Mucosa of gallbladder (tissue), 1 donor: ENCODE data around the gene OMP. TPM values are rescaled to one million over a fixed set of nuclear protein-coding genes. Genes with fewer than 3 reads are reported as not detected.

Experiments used
- DNase-seq: peaks from one replicate; pipeline ENCODE4 v3.0.0-alpha.2; 2020; ENCODE audit warnings: low spot score
- total RNA-seq: library from RNA; stranded (reverse); gene quantifications from one replicate; pipeline ENCODE4 v1.2.1, GENCODE V29; 2021
- donor health status: DM: no; HTN: no; CAD: no.

The OMP gene
- total RNA-seq, 1 donor from 2014 or later: 10.4 TPM

- DNase-seq: no peak
Observed at GRCh38 chr11:77122576-77123212, 20.1 kb downstream of the OMP start.

- no peak for DNase-seq
Observed at GRCh38 chr11:77123591-77123990, 21.0 kb downstream of the OMP start.

DNA sequence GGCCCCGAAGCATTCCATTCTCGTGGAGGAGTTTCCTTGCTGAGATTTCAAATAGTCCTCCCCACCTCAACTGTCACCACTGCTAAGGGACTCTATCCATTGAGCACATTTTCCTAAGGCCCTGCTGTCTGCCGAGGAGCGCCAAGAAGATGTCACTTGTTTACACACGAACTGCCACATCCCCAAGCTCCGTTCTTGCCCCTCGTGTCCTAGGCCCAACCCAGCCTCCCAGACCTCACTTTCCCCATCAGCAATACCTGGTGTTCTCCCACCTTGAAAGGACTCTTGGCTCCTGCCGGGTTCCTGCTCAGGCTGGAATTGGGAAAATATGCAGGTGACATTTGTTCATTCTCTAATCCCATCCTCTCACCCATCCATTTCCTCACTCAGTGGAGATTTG, 21.4 kb downstream of the OMP start:
- DNase-seq: no peak

GRCh38 chr11:77124488-77124887, 21.8 kb downstream of the OMP start:
- no peak for DNase-seq

DNA sequence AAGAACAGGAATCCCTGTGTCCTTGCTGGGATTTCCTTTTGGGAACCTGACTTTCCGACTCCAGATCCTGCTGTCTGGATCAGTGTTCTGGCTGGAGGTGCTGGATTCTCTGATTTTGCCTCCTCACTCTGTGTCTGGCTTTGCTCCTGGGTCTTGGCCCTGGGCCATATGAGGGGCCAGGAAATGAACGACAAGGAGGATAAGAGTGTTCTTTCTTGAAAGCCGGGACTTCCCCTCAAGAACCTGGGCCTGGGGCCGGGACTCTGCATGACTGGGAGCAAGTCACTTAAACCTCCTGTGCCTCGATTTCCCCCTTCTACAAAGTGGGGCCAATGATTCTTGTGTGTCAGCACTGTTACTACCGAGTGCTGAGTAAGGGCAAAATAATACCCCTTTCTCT, 22.6 kb downstream of the OMP start:
- DNase-seq: no peak

GRCh38 chr11:77125695-77126094, 23.1 kb downstream of the OMP start:
- DNase-seq: no peak

DNA sequence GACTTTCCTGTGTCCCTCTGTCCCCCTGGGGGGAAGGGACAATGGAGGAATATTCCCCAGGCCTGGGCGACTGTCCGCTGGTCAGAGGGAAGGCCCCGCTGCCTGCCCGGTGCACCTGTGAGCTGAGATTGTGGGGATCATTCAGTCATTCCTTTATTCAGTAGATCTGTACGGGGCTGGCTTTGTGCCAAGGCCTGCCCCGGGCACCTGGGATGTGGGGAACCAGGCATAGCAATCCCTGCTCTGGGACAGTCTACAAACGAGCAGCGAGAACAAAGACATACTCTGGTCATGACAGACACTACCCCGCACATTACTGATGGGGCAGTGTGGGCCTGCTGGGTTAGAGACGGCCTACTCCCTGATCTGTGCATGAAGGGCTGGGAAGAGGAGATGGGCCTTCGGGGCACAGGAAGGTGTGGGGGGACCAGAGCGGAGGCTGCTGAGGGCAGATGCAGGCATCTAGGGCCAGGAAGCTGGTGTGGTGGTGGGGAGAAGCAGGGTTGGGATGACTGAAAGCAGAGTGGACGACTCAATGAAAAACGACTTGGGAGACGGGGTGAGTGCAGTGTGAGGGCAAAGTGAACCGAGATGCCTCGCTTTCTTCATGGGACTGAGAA, 23.6 kb downstream of the OMP start:
- no peak for DNase-seq

GRCh38 chr11:77126861-77127234, 24.2 kb downstream of the OMP start:
- DNase-seq: no peak

DNA sequence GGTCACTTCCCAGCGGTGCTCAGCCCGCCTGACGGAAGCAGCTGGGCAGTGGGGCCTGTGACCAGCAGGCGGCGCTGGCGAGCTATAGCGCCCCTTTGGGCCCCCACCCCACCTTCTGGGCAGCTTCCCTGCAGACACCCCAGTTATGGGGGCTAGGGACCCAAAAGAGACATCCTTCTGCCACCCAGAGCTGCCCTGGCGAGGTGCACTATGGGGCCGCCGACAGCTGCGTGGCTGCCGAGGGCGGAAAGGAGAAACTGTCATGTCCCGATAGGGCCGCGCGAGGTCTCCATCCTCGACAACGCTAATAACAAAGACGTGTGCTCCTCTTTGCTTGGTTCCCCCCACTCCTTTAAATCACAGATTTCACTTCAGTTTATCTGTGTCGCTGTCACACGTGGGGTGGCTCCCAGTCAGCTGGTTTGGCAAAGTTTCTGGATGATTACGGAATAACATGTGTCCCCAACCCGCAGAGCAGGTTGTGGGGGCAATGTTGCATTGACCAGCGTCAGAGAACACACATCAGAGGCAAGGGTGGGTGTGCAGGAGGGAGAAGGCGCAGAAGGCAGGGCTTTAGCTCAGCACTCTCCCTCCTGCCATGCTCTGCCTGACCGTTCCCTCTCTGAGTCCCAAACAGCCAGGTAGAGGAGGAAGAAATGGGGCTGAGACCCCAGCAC, 24.7 kb downstream of the OMP start:
- peak; percentile 59 for DNase-seq

DNA sequence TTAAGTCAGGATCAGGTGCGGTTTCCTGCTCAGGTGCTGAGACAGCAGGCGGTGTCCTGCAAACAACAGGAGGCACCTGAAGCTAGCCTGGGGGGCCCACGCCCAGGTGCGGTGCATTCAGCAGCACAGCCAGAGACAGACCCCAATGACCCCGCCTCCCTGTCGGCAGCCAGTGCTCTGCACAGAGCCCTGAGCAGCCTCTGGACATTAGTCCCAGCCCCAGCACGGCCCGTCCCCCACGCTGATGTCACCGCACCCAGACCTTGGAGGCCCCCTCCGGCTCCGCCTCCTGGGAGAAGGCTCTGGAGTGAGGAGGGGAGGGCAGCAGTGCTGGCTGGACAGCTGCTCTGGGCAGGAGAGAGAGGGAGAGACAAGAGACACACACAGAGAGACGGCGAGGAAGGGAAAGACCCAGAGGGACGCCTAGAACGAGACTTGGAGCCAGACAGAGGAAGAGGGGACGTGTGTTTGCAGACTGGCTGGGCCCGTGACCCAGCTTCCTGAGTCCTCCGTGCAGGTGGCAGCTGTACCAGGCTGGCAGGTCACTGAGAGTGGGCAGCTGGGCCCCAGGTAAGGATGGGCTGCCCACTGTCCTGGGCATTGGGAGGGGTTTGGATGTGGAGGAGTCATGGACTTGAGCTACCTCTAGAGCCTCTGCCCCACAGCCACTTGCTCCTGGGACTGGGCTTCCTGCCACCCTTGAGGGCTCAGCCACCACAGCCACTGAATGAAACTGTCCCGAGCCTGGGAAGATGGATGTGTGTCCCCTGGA, 25.5 kb downstream of the OMP start, which contains the start of gene MYO7A:
Gene MYO7A (plus strand): TSS at position 327 of the 772 bp plus-strand sequence. CDS start 2,389 bp downstream, outside the sequence.
- DNase-seq: peak; percentile 78

GRCh38 chr11:77129069-77129841, 26.6 kb downstream of the OMP start:
- no peak for DNase-seq

DNA sequence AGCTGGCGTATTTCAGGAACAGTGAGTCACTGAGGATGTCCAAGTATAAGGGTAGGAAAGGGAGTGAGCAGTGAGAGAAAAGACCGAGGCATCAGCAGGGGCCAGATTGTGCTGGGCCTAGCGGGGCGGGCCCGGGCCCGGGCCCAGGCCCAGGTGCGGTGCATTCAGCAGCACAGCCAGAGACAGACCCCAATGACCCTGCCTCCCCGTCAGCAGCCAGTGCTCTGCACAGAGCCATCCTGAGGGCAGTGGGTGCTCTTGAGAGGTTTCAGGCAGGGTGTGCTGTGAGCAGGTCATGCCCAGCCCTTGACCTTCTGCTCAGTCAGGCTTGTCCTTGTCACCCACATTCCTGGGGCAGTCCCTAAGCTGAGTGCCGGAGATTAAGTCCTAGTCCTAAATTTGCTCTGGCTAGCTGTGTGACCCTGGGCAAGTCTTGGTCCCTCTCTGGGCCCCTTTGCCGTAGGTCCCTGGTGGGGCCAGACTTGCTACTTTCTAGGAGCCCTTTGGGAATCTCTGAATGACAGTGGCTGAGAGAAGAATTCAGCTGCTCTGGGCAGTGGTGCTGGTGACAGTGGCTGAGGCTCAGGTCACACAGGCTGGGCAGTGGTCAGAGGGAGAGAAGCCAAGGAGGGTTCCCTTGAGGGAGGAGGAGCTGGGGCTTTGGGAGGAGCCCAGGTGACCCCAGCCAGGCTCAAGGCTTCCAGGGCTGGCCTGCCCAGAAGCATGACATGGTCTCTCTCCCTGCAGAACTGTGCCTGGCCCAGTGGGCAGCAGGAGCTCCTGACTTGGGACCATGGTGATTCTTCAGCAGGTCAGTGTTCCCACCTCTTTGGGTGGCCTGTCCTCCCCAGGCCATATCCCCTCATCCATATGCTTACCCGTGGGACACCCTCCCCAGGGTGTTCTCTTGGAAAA, 27.5 kb downstream of the OMP start:
- DNase-seq: no peak

DNA sequence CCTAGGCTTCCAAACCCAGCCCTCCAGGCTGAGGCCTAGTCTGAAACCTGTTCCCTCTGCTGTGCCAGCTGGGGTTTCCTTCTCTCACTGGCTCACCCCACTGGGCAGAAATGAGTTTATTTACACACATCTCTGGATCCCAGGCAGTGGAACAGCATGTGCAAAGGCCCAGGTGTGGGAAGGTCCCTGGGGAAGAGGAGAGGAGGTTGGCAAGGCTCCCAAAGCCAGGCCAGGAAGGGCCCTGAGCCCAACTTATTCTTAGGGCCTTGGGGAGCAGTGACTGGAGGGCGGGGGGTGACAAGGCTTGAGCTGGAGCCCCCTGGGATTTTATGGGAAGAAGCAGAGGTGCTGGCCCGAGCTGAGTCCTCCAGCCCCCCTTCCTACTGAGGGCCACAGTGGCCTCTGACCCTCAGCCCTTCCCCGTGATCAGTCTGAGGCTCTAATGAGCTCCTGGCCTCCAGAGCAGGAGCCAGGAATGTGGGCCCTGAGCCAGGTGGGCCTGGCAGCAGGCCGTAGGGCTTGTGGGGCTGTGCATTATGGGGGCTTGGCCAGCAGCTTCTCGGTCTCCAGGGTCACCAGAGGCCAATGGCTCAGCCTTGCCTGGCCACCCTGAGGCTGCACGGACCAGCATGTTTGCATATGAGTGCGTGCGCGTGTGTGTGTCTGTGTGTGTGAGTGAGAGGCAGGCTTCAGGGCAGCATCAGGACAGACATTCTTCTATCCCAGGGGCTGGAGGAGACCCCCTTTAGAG, 28.3 kb downstream of the OMP start:
- peak; percentile 62 for DNase-seq

GRCh38 chr11:77131560-77131959, 28.9 kb downstream of the OMP start:
- no peak for DNase-seq

- DNase-seq: no peak
Observed at GRCh38 chr11:77135069-77135468, 32.4 kb downstream of the OMP start.

- no peak for DNase-seq
Observed at GRCh38 chr11:77136074-77136473, 33.4 kb downstream of the OMP start.

DNA sequence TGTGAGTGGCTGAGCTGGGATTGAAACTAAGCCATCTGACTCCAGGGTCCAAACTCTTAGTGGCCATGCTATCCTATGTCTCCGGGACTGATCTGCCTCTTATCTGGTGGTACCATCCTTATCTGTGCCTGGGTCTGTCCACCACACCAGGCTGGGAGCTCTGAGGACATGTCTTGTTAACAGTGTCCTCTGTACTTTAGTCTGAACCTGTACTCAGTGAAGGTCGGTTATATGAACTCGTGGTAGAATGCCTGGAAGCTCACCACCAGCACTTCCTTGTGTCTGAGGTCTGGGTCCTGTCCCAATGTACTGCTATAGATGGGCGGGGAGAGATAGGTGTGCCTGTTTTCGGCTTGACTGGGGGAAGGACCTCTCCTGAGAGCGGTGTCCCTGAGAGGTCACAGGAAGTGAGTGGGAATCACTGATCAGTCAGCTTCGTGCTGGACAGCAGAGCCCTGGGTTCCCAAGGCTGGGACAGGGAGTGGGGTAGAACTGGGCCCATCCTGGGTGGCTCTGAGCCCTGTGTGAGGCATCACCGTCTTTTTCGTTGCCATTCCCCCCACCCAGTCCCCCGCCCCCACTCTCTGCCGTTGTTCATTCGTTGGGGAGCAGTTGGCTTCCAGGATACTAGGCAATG, 34.3 kb downstream of the OMP start:
- DNase-seq: no peak

DNA sequence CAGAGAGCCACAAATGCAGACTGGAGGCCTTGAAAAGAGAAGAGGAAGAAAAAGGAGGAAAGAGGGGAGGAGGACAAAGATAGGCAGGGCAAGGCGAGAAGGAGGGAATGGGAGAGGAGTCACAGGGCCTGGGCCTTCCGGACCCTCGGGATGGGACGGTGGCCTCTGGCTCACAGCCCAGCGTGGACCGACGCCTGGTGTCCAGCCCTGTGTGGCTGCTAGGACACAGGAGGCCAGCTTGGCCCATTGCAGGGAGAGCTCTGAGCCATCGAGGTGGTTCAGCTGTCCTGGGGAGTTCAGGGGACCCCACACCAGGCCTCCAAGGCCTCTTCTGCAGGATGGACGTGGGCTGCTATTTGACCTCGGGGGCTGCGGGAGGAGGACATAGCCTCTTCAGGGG, 34.8 kb downstream of the OMP start:
- DNase-seq: no peak

- DNase-seq: no peak
Observed at GRCh38 chr11:77138106-77138649, 35.5 kb downstream of the OMP start.
